ENCODE data around the gene CAPN14. TPM values are rescaled to one million over a fixed set of nuclear protein-coding genes. Genes with fewer than 3 reads are reported as not detected.

Gene CAPN14
- polyA plus RNA-seq, 1 of the 3 experiments (the other 2 are of a cell fraction), result 0.08 TPM

DNA sequence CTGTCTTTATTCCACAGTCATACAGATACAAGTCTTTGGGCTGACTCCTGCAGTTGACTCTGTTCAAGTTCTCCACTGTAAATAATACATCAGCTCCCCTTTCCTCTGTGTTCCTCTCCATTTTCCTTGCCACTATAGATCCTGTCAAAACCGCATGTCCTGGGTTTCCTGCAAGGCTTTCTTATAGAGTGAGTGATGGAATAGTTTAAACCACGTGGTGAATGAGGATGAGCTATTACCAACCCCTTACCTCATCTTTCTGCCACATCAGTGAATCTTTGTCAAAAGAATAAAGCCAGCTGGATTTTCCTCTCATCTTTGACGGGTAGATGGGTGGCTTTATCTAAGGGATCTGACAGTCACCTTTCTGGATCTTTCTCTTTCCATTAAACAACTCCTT, 75.2 kb downstream of the CAPN14 start:
- Histone ChIP-seq H3F3A (replicated peaks; ENCODE audit: insufficient read depth) (no peaks in the 10 kb centered on the region), H3K27ac (ENCODE audit: low read depth in 2 of 2, low read length in 1 of 2) (no peak overlapping the region), H3K9me2 (no peaks in the 10 kb centered on the region), H3K4me2 (no peak overlapping the region), H3K4me3 (ENCODE audit: low read depth in 2 of 2, low read length in 1 of 2) (no peak overlapping the region), H4K20me1 (ENCODE audit: insufficient read depth) (no peaks in the 10 kb centered on the region), H2AFZ (ENCODE audit: low read depth) (no peak overlapping the region), H3K4me1 (ENCODE audit: control insufficient read depth in 1 of 2, insufficient read depth in 2 of 2, low read depth in 1 of 2, low read length in 1 of 2) (peaks cover 0 to 9% of the 10 kb centered on the region in 2 experiments; a peak in 1 of 4 replicates), H3K79me2 (ENCODE audit: insufficient read depth) (no peaks in the 10 kb centered on the region), H3K27me3 (ENCODE audit: insufficient read depth) (peaks cover 31% of the 10 kb centered on the region), H3K9me3 (no peaks in the 10 kb centered on the region), H3K9ac (no peak overlapping the region), H3K36me3 (replicated peaks in 1 of 2; ENCODE audit: control insufficient read depth in 1 of 2, insufficient read depth in 2 of 2, low read length in 1 of 2) (no peaks in the 10 kb centered on the region)
- WGBS (ENCODE audit: low lambda C conversion rate), result 42% methylated on average over 3 of the region's 3 CpGs
- ChIA-PET CTCF (interaction anchor here (1.1 to 14.0 kb wide), 8 partner anchors 12 to 933 kb away, joined by 3 to 168 read pairs (median 44); partner anchors contain the start of gene EHD3), POLR2A (no interaction called here)
- TF ChIP-seq, protein P1, sequence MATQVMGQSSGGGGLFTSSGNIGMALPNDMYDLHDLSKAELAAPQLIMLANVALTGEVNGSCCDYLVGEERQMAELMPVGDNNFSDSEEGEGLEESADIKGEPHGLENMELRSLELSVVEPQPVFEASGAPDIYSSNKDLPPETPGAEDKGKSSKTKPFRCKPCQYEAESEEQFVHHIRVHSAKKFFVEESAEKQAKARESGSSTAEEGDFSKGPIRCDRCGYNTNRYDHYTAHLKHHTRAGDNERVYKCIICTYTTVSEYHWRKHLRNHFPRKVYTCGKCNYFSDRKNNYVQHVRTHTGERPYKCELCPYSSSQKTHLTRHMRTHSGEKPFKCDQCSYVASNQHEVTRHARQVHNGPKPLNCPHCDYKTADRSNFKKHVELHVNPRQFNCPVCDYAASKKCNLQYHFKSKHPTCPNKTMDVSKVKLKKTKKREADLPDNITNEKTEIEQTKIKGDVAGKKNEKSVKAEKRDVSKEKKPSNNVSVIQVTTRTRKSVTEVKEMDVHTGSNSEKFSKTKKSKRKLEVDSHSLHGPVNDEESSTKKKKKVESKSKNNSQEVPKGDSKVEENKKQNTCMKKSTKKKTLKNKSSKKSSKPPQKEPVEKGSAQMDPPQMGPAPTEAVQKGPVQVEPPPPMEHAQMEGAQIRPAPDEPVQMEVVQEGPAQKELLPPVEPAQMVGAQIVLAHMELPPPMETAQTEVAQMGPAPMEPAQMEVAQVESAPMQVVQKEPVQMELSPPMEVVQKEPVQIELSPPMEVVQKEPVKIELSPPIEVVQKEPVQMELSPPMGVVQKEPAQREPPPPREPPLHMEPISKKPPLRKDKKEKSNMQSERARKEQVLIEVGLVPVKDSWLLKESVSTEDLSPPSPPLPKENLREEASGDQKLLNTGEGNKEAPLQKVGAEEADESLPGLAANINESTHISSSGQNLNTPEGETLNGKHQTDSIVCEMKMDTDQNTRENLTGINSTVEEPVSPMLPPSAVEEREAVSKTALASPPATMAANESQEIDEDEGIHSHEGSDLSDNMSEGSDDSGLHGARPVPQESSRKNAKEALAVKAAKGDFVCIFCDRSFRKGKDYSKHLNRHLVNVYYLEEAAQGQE (IDR thresholded peaks at IDR 0.05; ENCODE audit: low read depth, low read length), result no peak
- TF ChIP-seq NRF1 (IDR thresholded peaks at IDR 0.05; ENCODE audit: low read depth, low read length) (no peak), RCOR1 (IDR thresholded peaks at IDR 0.05; ENCODE audit: low read length) (no peak), POLR2AphosphoS5 (IDR thresholded peaks at IDR 0.05; ENCODE audit: low read depth, low read length) (no peak), ELF1 (IDR thresholded peaks at IDR 0.05) (no peak), JUND (IDR thresholded peaks at IDR 0.05) (no peak), MXI1 (IDR thresholded peaks at IDR 0.05; ENCODE audit: low read depth, low read length) (no peak), EP300 (IDR thresholded peaks at IDR 0.05; ENCODE audit: borderline replicate concordance in 1 of 2, low read depth in 1 of 2, low read length in 1 of 2) (no peak), RAD21 (IDR thresholded peaks at IDR 0.05; ENCODE audit: low read length) (no peak), GABPA (IDR thresholded peaks at IDR 0.05; ENCODE audit: low read depth) (no peak), RXRA (IDR thresholded peaks at IDR 0.05; ENCODE audit: borderline replicate concordance, low read depth) (no peak), SIN3A (IDR thresholded peaks at IDR 0.05; ENCODE audit: borderline replicate concordance, low read depth, low read length) (no peak), EZH2phosphoT487 (IDR thresholded peaks at IDR 0.05; ENCODE audit: borderline replicate concordance, low read depth) (no peak), TAF1 (IDR thresholded peaks at IDR 0.05; ENCODE audit: borderline replicate concordance, low read depth, low read length) (no peak)
- TF ChIP-seq, protein P2, sequence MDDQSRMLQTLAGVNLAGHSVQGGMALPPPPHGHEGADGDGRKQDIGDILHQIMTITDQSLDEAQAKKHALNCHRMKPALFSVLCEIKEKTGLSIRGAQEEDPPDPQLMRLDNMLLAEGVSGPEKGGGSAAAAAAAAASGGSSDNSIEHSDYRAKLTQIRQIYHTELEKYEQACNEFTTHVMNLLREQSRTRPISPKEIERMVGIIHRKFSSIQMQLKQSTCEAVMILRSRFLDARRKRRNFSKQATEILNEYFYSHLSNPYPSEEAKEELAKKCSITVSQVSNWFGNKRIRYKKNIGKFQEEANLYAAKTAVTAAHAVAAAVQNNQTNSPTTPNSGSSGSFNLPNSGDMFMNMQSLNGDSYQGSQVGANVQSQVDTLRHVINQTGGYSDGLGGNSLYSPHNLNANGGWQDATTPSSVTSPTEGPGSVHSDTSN (IDR thresholded peaks at IDR 0.05), result no peak
- TF ChIP-seq, protein P3, sequence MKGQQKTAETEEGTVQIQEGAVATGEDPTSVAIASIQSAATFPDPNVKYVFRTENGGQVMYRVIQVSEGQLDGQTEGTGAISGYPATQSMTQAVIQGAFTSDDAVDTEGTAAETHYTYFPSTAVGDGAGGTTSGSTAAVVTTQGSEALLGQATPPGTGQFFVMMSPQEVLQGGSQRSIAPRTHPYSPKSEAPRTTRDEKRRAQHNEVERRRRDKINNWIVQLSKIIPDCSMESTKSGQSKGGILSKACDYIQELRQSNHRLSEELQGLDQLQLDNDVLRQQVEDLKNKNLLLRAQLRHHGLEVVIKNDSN (IDR thresholded peaks at IDR 0.05; ENCODE audit: borderline replicate concordance, low read depth), result no peak
- no peak for DNase-seq
